ENCODE data around the gene ECHS1. TPM values are rescaled to one million over a fixed set of nuclear protein-coding genes. Genes with fewer than 3 reads are reported as not detected.
A peak's percentile ranks its signal among the peaks of the same experiment; 100 is the strongest.

Gene ECHS1
- total and polyA plus RNA-seq, 9 of the 15 experiments (the other 6 are each of a cell fraction or from before 2014, with no cell fraction given), result 16.6 to 100 (median 68.1) TPM

GRCh38 chr10:133318494-133319127 lies 54.5 kb downstream of the ECHS1 start (continued):
- TF ChIP-seq ZNF318 (IDR thresholded peaks at IDR 0.05; ENCODE audit: borderline replicate concordance in 1 of 2, low read depth in 1 of 2), result no peak
- no peak for TF ChIP-seq ZNF717 (CRISPR knock-in tag; IDR thresholded peaks at IDR 0.05)
- no peak for TF ChIP-seq ZBED1 (IDR thresholded peaks at IDR 0.05)
- no peak for TF ChIP-seq SAP30 (IDR thresholded peaks at IDR 0.05; ENCODE audit: borderline replicate concordance, insufficient read depth, low read depth, low read length, poor library complexity, severe bottlenecking)
- TF ChIP-seq SNIP1 (IDR thresholded peaks at IDR 0.05; ENCODE audit: low read depth), result no peak
- no peak for TF ChIP-seq AFF1 (IDR thresholded peaks at IDR 0.05; ENCODE audit: low read depth in 1 of 2, partially characterized antibody in 2 of 2)
- no peak for TF ChIP-seq RAD51 (IDR thresholded peaks at IDR 0.05; ENCODE audit: borderline replicate concordance, low read depth)
- TF ChIP-seq ZKSCAN3 (CRISPR knock-in tag; IDR thresholded peaks at IDR 0.05), result no peak
- peak; percentile 54; the same call in 1 of the 2 replicates for TF ChIP-seq MTA3 (IDR thresholded peaks at IDR 0.05; ENCODE audit: borderline replicate concordance)
- TF ChIP-seq MAZ (CRISPR knock-in tag; conservative IDR thresholded peaks at IDR 0.05 in 1 of 2, IDR thresholded peaks at IDR 0.05 in 1 of 2), result peak; percentile 40 to 75; a peak in 3 of 4 replicates
- no peak for TF ChIP-seq ZBTB26 (CRISPR knock-in tag; IDR thresholded peaks at IDR 0.05)
- TF ChIP-seq MCM5 (IDR thresholded peaks at IDR 0.05; ENCODE audit: low read depth), result no peak
- TF ChIP-seq MCM3 (IDR thresholded peaks at IDR 0.05), result no peak
- TF ChIP-seq ZNF77 (CRISPR knock-in tag; IDR thresholded peaks at IDR 0.05), result no peak
- no peak for TF ChIP-seq PML (IDR thresholded peaks at IDR 0.05; ENCODE audit: low read length)
